Measurements from ENCODE around the gene HECTD1.

HECTD1 gene

GRCh38 chr14:31133133-31133532 lies 74.5 kb downstream of the HECTD1 start:
- intact Hi-C loops (cut with micrococcal nuclease): no loop called here
- peaks cover 83% of the 10 kb centered on the region for H3K36me3 Mint-ChIP-seq (ENCODE audit: low read depth)
- H3K4me1 Mint-ChIP-seq (ENCODE audit: low read depth): peaks cover 10% of the 10 kb centered on the region
- no peaks in the 10 kb centered on the region for H3K9me3 Mint-ChIP-seq
- no peaks in the 10 kb centered on the region for H3K27me3 Mint-ChIP-seq
- no peak overlapping the region for H3K27ac Mint-ChIP-seq
- no peak overlapping the region for H3K4me3 Mint-ChIP-seq

- no peaks in the 10 kb centered on the region for H3K27me3 Mint-ChIP-seq
- H3K4me1 Mint-ChIP-seq (ENCODE audit: low read depth): peaks cover 10% of the 10 kb centered on the region
- H3K27ac Mint-ChIP-seq: no peak overlapping the region
- H3K9me3 Mint-ChIP-seq: no peaks in the 10 kb centered on the region
- H3K4me3 Mint-ChIP-seq: no peak overlapping the region
- intact Hi-C loops (cut with micrococcal nuclease): loop anchor here (10.0 kb wide), 1 partner anchor 226 kb away; no protein-coding TSS in a partner anchor
- H3K36me3 Mint-ChIP-seq (ENCODE audit: low read depth): peaks cover 82% of the 10 kb centered on the region
Measured at GRCh38 chr14:31128601-31129526, 78.7 kb downstream of the HECTD1 start.

GRCh38 chr14:31127690-31128089 lies 79.9 kb downstream of the HECTD1 start:
- no peaks in the 10 kb centered on the region for H3K9me3 Mint-ChIP-seq
- no peaks in the 10 kb centered on the region for H3K27me3 Mint-ChIP-seq
- peaks cover 82% of the 10 kb centered on the region for H3K36me3 Mint-ChIP-seq (ENCODE audit: low read depth)
- intact Hi-C loops (cut with micrococcal nuclease): loop anchor here (10.0 kb wide), 1 partner anchor 227 kb away; no protein-coding TSS in a partner anchor
- no peak overlapping the region for H3K27ac Mint-ChIP-seq
- no peak overlapping the region for H3K4me3 Mint-ChIP-seq
- peaks cover 10% of the 10 kb centered on the region for H3K4me1 Mint-ChIP-seq (ENCODE audit: low read depth)

- intact Hi-C loops (cut with micrococcal nuclease): loop anchor here (10.0 kb wide), 1 partner anchor 228 kb away; no protein-coding TSS in a partner anchor
- Mint-ChIP-seq H3K27ac (no peak overlapping the region), H3K4me3 (no peak overlapping the region), H3K9me3 (no peaks in the 10 kb centered on the region), H3K27me3 (no peaks in the 10 kb centered on the region), H3K4me1 (ENCODE audit: low read depth) (peaks cover 10% of the 10 kb centered on the region), H3K36me3 (ENCODE audit: low read depth) (peaks cover 85% of the 10 kb centered on the region)
Measured at GRCh38 chr14:31126680-31127079, 80.9 kb downstream of the HECTD1 start.

GRCh38 chr14:31125231-31125630 lies 82.4 kb downstream of the HECTD1 start:
- H3K27ac Mint-ChIP-seq: no peak overlapping the region
- peaks cover 83% of the 10 kb centered on the region for H3K36me3 Mint-ChIP-seq (ENCODE audit: low read depth)
- H3K4me1 Mint-ChIP-seq (ENCODE audit: low read depth): peaks cover 10% of the 10 kb centered on the region
- intact Hi-C loops (cut with micrococcal nuclease): loop anchor here (10.0 kb wide), 1 partner anchor 230 kb away; no protein-coding TSS in a partner anchor
- H3K9me3 Mint-ChIP-seq: no peaks in the 10 kb centered on the region
- H3K4me3 Mint-ChIP-seq: no peak overlapping the region
- no peaks in the 10 kb centered on the region for H3K27me3 Mint-ChIP-seq

- H3K4me1 Mint-ChIP-seq (ENCODE audit: low read depth): peaks cover 9% of the 10 kb centered on the region
- H3K36me3 Mint-ChIP-seq (ENCODE audit: low read depth): peaks cover 92% of the 10 kb centered on the region
- H3K27ac Mint-ChIP-seq: no peak overlapping the region
- no peaks in the 10 kb centered on the region for H3K9me3 Mint-ChIP-seq
- intact Hi-C loops (cut with micrococcal nuclease): loop anchor here (10.0 kb wide), 1 partner anchor 231 kb away; no protein-coding TSS in a partner anchor
- no peaks in the 10 kb centered on the region for H3K27me3 Mint-ChIP-seq
- H3K4me3 Mint-ChIP-seq: no peak overlapping the region
Measured at GRCh38 chr14:31124197-31124596, 83.4 kb downstream of the HECTD1 start.

- Mint-ChIP-seq H3K27ac (no peak overlapping the region), H3K4me1 (ENCODE audit: low read depth) (no peaks in the 10 kb centered on the region), H3K4me3 (no peak overlapping the region), H3K9me3 (no peaks in the 10 kb centered on the region), H3K27me3 (no peaks in the 10 kb centered on the region), H3K36me3 (ENCODE audit: low read depth) (peaks cover 92% of the 10 kb centered on the region)
- intact Hi-C loops (cut with micrococcal nuclease): loop anchor here (10.0 kb wide), 1 partner anchor 232 kb away; no protein-coding TSS in a partner anchor
Measured at GRCh38 chr14:31122921-31123320, 84.7 kb downstream of the HECTD1 start.

- Mint-ChIP-seq H3K4me3 (no peak overlapping the region), H3K27me3 (no peaks in the 10 kb centered on the region), H3K9me3 (no peaks in the 10 kb centered on the region), H3K4me1 (ENCODE audit: low read depth) (no peaks in the 10 kb centered on the region), H3K36me3 (ENCODE audit: low read depth) (peaks cover 89% of the 10 kb centered on the region), H3K27ac (no peak overlapping the region)
- intact Hi-C loops (cut with micrococcal nuclease): loop anchor here (10.0 kb wide), 1 partner anchor 233 kb away; no protein-coding TSS in a partner anchor
Measured at GRCh38 chr14:31122098-31122611, 85.4 kb downstream of the HECTD1 start.

- Mint-ChIP-seq H3K27ac (no peak overlapping the region), H3K36me3 (ENCODE audit: low read depth) (peaks cover 91% of the 10 kb centered on the region), H3K27me3 (no peaks in the 10 kb centered on the region), H3K4me1 (ENCODE audit: low read depth) (no peaks in the 10 kb centered on the region), H3K9me3 (no peaks in the 10 kb centered on the region), H3K4me3 (no peak overlapping the region)
- intact Hi-C loops (cut with micrococcal nuclease): no loop called here
Measured at GRCh38 chr14:31118892-31119291, 88.7 kb downstream of the HECTD1 start.

GRCh38 chr14:31113794-31114193 lies 93.8 kb downstream of the HECTD1 start:
- intact Hi-C loops (cut with micrococcal nuclease): no loop called here
- Mint-ChIP-seq H3K9me3 (no peaks in the 10 kb centered on the region), H3K4me3 (no peak overlapping the region), H3K36me3 (ENCODE audit: low read depth) (peaks cover 88% of the 10 kb centered on the region), H3K4me1 (ENCODE audit: low read depth) (no peaks in the 10 kb centered on the region), H3K27me3 (no peaks in the 10 kb centered on the region), H3K27ac (no peak overlapping the region)

GRCh38 chr14:31110872-31111271 lies 96.7 kb downstream of the HECTD1 start:
- Mint-ChIP-seq H3K9me3 (no peaks in the 10 kb centered on the region), H3K27me3 (no peaks in the 10 kb centered on the region), H3K36me3 (ENCODE audit: low read depth) (peaks cover 86% of the 10 kb centered on the region), H3K4me1 (ENCODE audit: low read depth) (no peaks in the 10 kb centered on the region), H3K27ac (no peak overlapping the region), H3K4me3 (no peak overlapping the region)
- intact Hi-C loops (cut with micrococcal nuclease): no loop called here

GRCh38 chr14:31109257-31109656 lies 98.3 kb downstream of the HECTD1 start:
- Mint-ChIP-seq H3K27me3 (no peaks in the 10 kb centered on the region), H3K9me3 (no peaks in the 10 kb centered on the region), H3K4me3 (no peak overlapping the region), H3K27ac (no peak overlapping the region), H3K4me1 (ENCODE audit: low read depth) (no peaks in the 10 kb centered on the region), H3K36me3 (ENCODE audit: low read depth) (peaks cover 88% of the 10 kb centered on the region)
- intact Hi-C loops (cut with micrococcal nuclease): loop anchor here (5.0 kb wide), 2 partner anchors 33 to 63 kb away; no protein-coding TSS in a partner anchor

- peaks cover 91% of the 10 kb centered on the region for H3K36me3 Mint-ChIP-seq (ENCODE audit: low read depth)
- intact Hi-C loops (cut with micrococcal nuclease): loop anchor here (5.0 kb wide), 2 partner anchors 36 to 66 kb away; no protein-coding TSS in a partner anchor
- no peaks in the 10 kb centered on the region for H3K27me3 Mint-ChIP-seq
- H3K4me3 Mint-ChIP-seq: no peak overlapping the region
- H3K4me1 Mint-ChIP-seq (ENCODE audit: low read depth): no peaks in the 10 kb centered on the region
- H3K27ac Mint-ChIP-seq: no peak overlapping the region
- H3K9me3 Mint-ChIP-seq: no peaks in the 10 kb centered on the region
Measured at GRCh38 chr14:31106768-31107167, 100.8 kb downstream of the HECTD1 start.

GRCh38 chr14:31097081-31097480 lies 110.5 kb downstream of the HECTD1 start:
- H3K4me3 Mint-ChIP-seq: no peak overlapping the region
- peaks cover 2% of the 10 kb centered on the region for H3K4me1 Mint-ChIP-seq (ENCODE audit: low read depth)
- H3K36me3 Mint-ChIP-seq (ENCODE audit: low read depth): peaks cover 51% of the 10 kb centered on the region
- no peak overlapping the region for H3K27ac Mint-ChIP-seq
- intact Hi-C loops (cut with micrococcal nuclease): no loop called here
- H3K27me3 Mint-ChIP-seq: no peaks in the 10 kb centered on the region
- H3K9me3 Mint-ChIP-seq: no peaks in the 10 kb centered on the region

Measured in dendritic cell treated with granulocyte-macrophage colony-stimulating factor and Interleukin-4, amounts not matched to agents 40 ng/mL and 50 ng/mL, for 4 days (primary cell).